NCI-H187 treated with DMSO at 0.1 percent for 48 hours (cell line): ENCODE data around the gene SCAPER.

ENCODE experiments used
- DNase-seq: peaks from one replicate; lab custom pipeline; 2025; lab: John Stamatoyannopoulos, UW

SCAPER gene

GRCh38 chr15:76360416-76360815 lies 544.7 kb downstream of the SCAPER start:
- DNase-seq = no peak

GRCh38 chr15:76359152-76359551 lies 546.0 kb downstream of the SCAPER start:
- no peak for DNase-seq

- no peak for DNase-seq
Measured at GRCh38 chr15:76358453-76358852, 546.7 kb downstream of the SCAPER start.

- DNase-seq = no peak
Measured at GRCh38 chr15:76354823-76355440, 550.2 kb downstream of the SCAPER start.

GRCh38 chr15:76353903-76354302 lies 551.2 kb downstream of the SCAPER start:
- no peak for DNase-seq

- no peak for DNase-seq
Measured at GRCh38 chr15:76353023-76353577, 552.0 kb downstream of the SCAPER start.

GRCh38 chr15:76349301-76350070 lies 555.7 kb downstream of the SCAPER start:
- no peak for DNase-seq

- no peak for DNase-seq
Measured at GRCh38 chr15:76347482-76348055, 557.6 kb downstream of the SCAPER start.

- no peak for DNase-seq
Measured at GRCh38 chr15:76346669-76347481, 558.3 kb downstream of the SCAPER start.

- no peak for DNase-seq
Measured at GRCh38 chr15:76345880-76346668, 559.1 kb downstream of the SCAPER start.

- DNase-seq = no peak
Measured at GRCh38 chr15:76345583-76345879, 559.6 kb downstream of the SCAPER start.

- no peak for DNase-seq
Measured at GRCh38 chr15:76344893-76345582, 560.1 kb downstream of the SCAPER start.

- DNase-seq = no peak
Measured at GRCh38 chr15:76343313-76343996, 561.7 kb downstream of the SCAPER start.

- no peak for DNase-seq
Measured at GRCh38 chr15:76342382-76343201, 562.5 kb downstream of the SCAPER start.

GRCh38 chr15:76342058-76342381 lies 563.1 kb downstream of the SCAPER start:
- no peak for DNase-seq

GRCh38 chr15:76341366-76342057 lies 563.6 kb downstream of the SCAPER start:
- no peak for DNase-seq

- no peak for DNase-seq
Measured at GRCh38 chr15:76340803-76341365, 564.3 kb downstream of the SCAPER start.

GRCh38 chr15:76340198-76340802 lies 564.8 kb downstream of the SCAPER start:
- DNase-seq = no peak
